ENCODE measurements around the gene EIF4E2. TPM values are rescaled to one million over a fixed set of nuclear protein-coding genes. Genes with fewer than 3 reads are reported as not detected.

EIF4E2 gene
- total RNA-seq, 2 donors from 2014 or later, result 12.2 to 17.4 TPM

GRCh38 chr2:232538671-232539070 lies 11.8 kb upstream of the EIF4E2 start:
- Histone ChIP-seq H3K36me3 (replicated peaks in 1 of 2; ENCODE audit: insufficient read depth in 1 of 2, low read depth in 2 of 2) (no peaks in the 10 kb centered on the region), H3K9me3 (no peaks in the 10 kb centered on the region), H3K27me3 (no peaks in the 10 kb centered on the region), H3K4me1 (peaks cover 10% of the 10 kb centered on the region), H3K4me3 (no peak overlapping the region), H3K27ac (no peak overlapping the region)
- ATAC-seq, result no peak
- intact Hi-C loops (cut with DNase I), result no loop called here
- no peak for DNase-seq
- 47 to 49% methylated on average over 3 to 4 of the region's 4 CpGs for WGBS, 2 donors
- TF ChIP-seq POLR2A (IDR thresholded peaks at IDR 0.05), result no peak
- TF ChIP-seq CTCF (IDR thresholded peaks at IDR 0.05), result no peak

GRCh38 chr2:232539298-232540231 lies 10.9 kb upstream of the EIF4E2 start, which contains the start of gene CHRNG:
Gene CHRNG, plus strand, starts transcription at chr2:232539692. Its CDS starts 56 bp downstream, at chr2:232539748.
- no peaks in the 10 kb centered on the region for H3K36me3 ChIP-seq (replicated peaks in 1 of 2; ENCODE audit: insufficient read depth in 1 of 2, low read depth in 2 of 2)
- TF ChIP-seq POLR2A (IDR thresholded peaks at IDR 0.05) (no peak), CTCF (IDR thresholded peaks at IDR 0.05) (no peak)

GRCh38 chr2:232540441-232541041 lies 9.9 kb upstream of the EIF4E2 start:
- no peaks in the 10 kb centered on the region for H3K27me3 ChIP-seq
- no peak for ATAC-seq
- no peaks in the 10 kb centered on the region for H3K36me3 ChIP-seq (replicated peaks in 1 of 2; ENCODE audit: insufficient read depth in 1 of 2, low read depth in 2 of 2)
- TF ChIP-seq CTCF (IDR thresholded peaks at IDR 0.05), result no peak
- no peak for TF ChIP-seq POLR2A (IDR thresholded peaks at IDR 0.05)
- peaks cover 10% of the 10 kb centered on the region for H3K4me1 ChIP-seq
- intact Hi-C loops (cut with DNase I), result no loop called here
- 73 to 75% methylated on average over 17 of the region's 17 CpGs for WGBS, 2 donors
- no peak overlapping the region for H3K4me3 ChIP-seq
- no peak overlapping the region for H3K27ac ChIP-seq
- no peak for DNase-seq
- no peaks in the 10 kb centered on the region for H3K9me3 ChIP-seq

More at GRCh38 chr2:232539298-232540231, 10.9 kb upstream of the EIF4E2 start, which contains the start of gene CHRNG:
- peaks cover 10% of the 10 kb centered on the region for H3K4me1 ChIP-seq
- H3K9me3 ChIP-seq, result no peaks in the 10 kb centered on the region
- no peak for DNase-seq
- no peak for ATAC-seq
- WGBS, 2 donors, result 66 to 68% methylated on average over 3 to 23 of the region's 23 CpGs
- no peak within 1 kb of the TSS for H3K4me3 ChIP-seq
- no peaks in the 10 kb centered on the region for H3K27me3 ChIP-seq
- no peak within 1 kb of the TSS for H3K27ac ChIP-seq
- intact Hi-C loops (cut with DNase I), result no loop called here

GRCh38 chr2:232541195-232541960 lies 9.1 kb upstream of the EIF4E2 start:
- WGBS, 2 donors, result 68% methylated on average over 17 to 18 of the region's 19 CpGs
- Histone ChIP-seq H3K9me3 (no peaks in the 10 kb centered on the region), H3K4me1 (peaks cover 10% of the 10 kb centered on the region), H3K27me3 (no peaks in the 10 kb centered on the region), H3K36me3 (replicated peaks in 1 of 2; ENCODE audit: insufficient read depth in 1 of 2, low read depth in 2 of 2) (no peaks in the 10 kb centered on the region), H3K27ac (no peak overlapping the region), H3K4me3 (no peak overlapping the region)
- DNase-seq, result no peak
- no peak for TF ChIP-seq CTCF (IDR thresholded peaks at IDR 0.05)
- ATAC-seq, result no peak
- intact Hi-C loops (cut with DNase I), result no loop called here
